Stimulated activated CD4-positive, alpha-beta T cell treated with anti-CD3 and anti-CD28 coated beads, Interleukin-1b, Interleukin-23, amount 100 ng/mL, for 24 hours (primary cell): ENCODE data around the gene MYH16.
"Not testable (repeated sequence)": the region's sequence is repeated elsewhere in the genome, so short reads cannot be mapped to it uniquely, and the experiment has no call there.

Experiments
- DNase-seq, 4 experiments: peaks; one replicate each; pipeline ENCODE4 v3.0.0-alpha.2; 2020; ENCODE audit warnings: low read depth in 4 of 4, low spot score in 1 of 4

The MYH16 gene

GRCh38 chr7:99301496-99301895, 28.9 kb downstream of the MYH16 start:
- DNase-seq, result no peak

- no peak for DNase-seq
Measured at GRCh38 chr7:99305473-99306260, 33.0 kb downstream of the MYH16 start.

DNA sequence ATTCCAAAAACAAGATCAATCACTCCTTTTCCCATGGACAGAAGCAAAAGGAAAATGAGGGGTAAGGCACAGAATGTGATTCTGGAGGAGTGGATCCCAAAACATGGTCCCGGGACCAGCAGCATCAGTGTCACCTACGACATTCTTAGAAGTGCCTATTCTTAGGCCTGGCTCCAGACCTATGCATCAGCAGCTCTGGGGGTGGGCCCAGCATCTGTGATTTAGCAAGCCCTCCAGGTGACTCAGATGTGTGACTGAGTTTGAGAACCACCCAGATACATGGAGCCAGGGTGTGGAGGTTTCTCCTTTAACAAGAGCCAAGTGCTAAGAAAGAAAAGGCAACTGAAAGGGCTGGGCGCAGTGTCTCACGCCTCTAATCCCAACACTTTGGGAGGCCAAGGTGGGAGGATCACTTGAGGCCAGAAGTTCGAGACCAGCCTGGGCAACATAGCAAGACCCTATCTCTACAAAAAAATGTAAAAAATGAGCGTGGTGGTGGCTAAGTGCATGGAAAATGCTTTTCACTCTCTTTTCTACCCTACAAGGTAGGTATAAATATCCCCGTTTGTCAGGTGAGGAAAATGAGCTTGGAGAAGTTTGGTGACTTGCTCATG, 35.9 kb downstream of the MYH16 start:
- no peak for DNase-seq

- DNase-seq, result no peak
Measured at GRCh38 chr7:99309111-99309510, 36.5 kb downstream of the MYH16 start.

- no peak for DNase-seq
Measured at GRCh38 chr7:99310004-99310403, 37.4 kb downstream of the MYH16 start.

GRCh38 chr7:99311702-99312101, 39.1 kb downstream of the MYH16 start:
- DNase-seq, result no peak

GRCh38 chr7:99312316-99313203, 39.9 kb downstream of the MYH16 start:
- DNase-seq, result peak; percentile 51 to 62 (median 58)

- DNase-seq, result no peak
Measured at GRCh38 chr7:99313204-99313573, 40.5 kb downstream of the MYH16 start.

DNA sequence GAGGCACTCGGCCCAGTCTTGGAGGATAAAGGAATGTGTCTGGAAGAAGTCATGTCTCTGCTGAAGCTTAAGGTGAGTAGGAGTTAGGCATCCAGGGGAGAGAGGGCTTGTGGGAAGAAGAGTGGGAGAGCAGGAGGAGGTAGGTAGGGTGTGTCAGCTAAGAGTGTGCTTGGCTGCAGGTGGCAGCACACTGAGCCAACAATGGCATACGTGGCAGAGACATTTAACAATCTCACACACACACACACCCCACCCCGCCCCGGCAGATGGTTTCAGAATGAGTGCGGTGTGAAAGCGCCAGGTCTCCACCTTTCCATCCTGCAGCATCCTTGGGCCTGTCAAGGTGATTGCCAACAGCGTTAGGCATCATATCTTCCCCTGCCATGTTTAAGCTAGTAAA, 41.9 kb downstream of the MYH16 start:
- DNase-seq, result peak in 1 of 4 experiments; percentile 49

DNA sequence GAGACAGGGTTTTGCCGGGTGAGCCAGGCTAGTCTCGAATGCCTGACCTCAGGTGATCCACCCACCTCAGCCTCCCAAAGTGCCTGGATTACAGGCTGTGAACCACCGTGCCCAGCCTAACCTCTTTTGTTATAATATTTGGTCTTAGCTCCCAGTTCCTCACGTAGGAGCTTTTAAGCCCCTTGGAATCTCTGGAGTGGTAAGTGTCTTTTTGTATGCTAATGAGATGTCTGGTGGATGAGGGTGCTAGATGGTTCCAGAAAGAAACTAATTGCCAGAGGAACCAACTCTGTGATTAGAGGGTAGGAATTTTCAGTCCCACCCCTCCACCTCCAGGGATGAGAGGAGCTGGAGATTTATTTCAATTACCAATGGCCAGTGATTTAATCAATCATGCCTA, 47.7 kb downstream of the MYH16 start:
- no peak for DNase-seq

DNA sequence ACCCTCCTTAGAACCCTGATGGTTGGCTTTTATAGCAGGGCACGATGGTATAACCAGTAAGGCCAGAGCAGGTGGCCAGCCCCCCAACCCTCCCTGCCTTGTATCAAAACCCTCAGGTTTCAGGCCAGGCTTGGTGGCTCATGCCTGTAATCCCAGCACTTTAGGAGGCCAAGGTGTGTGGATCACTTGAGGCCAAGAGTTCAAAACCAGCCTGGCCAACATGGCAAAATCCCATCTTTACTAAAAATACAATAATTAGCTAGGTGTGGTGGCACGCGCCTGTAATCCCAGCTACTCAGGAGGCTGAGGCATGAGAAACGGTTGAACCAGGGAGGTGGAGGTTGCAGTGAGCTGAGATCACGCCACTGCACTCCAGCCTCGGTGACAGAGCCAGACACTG, 50.0 kb downstream of the MYH16 start:
- DNase-seq, result not testable (repeated sequence)

GRCh38 chr7:99324559-99324958, 51.9 kb downstream of the MYH16 start:
- DNase-seq, result no peak

DNA sequence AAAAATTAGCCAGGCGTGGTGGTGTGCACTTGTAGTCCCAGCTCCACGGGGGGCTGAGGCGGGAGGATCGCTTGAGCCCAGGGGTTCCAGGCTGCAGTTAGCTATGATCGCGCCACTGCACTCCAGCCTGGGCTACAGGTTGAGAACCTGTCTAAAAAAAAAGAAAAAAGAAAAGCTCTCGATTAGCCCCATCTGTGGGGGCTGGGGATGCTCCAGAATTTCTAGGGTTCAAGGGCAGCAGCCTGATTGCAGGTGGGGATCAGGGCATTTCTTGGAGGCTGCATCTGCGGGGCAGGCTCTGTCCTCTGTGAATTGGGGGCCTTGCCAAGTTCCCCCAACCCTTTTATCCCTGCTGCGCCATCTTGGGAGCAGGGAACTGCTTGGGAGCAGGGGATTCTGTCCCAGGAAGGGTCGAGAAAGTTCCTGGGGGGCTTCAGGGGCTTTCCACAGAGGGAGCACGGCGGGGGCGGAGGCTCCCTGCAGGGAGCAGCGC, 52.4 kb downstream of the MYH16 start:
- DNase-seq, result no peak

GRCh38 chr7:99325592-99326407, 53.2 kb downstream of the MYH16 start, which contains the start of gene ARPC1A:
ARPC1A (plus strand) TSS chr7:99325898; CDS start chr7:99333354, 7,456 bp downstream.
- peak; percentile 72 to 86 (median 84) for DNase-seq

DNA sequence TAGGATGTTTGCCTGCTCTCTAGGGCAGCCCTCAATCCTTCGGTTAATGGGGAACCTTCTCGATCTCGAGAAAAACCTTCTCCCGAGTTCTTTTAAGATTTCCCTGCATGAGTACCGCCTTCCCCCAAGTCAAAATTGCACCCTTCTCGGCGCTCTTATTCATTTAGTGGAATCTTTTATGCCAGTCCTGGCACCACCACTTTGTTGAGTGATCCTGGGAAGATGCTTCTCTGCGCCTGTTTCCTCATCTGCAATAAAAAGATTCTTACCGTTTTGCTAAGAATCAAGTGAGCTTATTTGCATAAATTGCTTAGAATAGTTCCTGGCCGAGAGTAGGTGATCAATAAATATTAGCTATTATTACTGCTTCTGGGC, 53.8 kb downstream of the MYH16 start:
- no peak for DNase-seq

DNA sequence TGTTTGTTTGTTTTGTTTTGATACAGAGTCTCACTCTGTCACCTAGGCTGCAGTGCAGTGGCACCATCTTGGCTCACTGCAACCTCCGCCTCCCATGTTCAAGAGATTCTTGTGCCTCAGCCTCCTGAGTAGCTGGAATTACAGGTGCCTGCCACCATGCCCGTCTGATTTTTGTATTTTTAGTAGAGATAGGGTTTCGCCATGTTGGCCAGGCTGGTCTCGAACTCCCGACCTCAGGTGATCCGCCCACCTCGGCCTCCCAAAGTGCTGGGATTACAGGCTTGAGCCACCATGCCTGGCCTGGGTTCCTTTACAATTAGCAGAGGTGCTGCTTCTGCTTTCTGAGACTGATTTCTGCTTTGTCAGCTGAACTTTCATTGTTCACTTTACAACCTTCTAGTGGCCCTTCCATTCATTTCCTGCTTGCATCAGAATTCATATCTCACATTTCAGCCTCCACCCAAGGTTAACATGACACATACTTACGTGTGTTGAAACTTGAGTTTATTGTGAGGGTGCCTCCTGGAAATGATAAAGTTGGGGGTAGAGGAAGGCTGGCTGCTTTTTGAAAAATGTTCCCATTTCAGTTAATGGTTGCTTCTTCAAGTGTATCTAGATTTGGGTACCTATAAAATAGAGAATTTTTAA, 57.8 kb downstream of the MYH16 start:
- not testable (repeated sequence) for DNase-seq

DNA sequence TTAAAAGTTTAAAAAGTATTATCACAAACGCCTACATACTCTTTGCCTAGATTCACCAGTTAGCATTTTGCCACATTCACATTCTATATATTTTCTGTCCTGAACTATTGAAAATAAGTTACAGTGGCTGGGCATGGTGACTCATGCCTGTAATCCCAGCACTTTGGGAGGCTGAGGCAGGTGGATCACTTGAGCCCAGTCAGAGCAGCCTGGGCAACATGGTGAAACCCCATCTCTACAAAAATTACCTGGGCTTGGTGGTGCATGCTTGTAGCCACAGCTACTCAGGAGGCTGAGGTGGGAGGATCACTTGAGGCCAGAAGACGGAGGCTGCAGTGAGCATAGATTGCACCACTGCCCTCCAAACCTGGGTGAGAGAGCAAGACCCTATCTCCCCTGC, 58.4 kb downstream of the MYH16 start:
- DNase-seq, result no peak

DNA sequence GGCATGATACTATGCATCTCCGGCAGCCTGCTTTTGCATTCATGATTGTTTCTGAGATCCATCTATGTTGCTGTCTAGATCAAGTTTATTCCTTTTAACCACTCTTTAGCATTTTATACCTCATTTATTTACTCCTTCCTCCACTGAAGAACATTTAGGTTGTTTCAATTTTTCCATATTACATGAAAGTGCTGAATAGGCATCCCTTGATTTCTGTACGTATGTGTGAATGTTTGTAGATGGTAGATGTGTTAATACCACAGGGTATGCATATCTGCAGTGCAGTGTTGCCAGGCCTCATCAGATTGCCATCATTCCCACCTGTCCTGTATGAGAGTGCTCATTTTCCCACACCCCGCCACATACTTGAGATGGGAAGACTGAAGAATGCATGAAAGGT, 67.0 kb downstream of the MYH16 start:
- DNase-seq, result no peak

GRCh38 chr7:99340659-99341058, 68.0 kb downstream of the MYH16 start:
- no peak for DNase-seq

- DNase-seq, result no peak
Measured at GRCh38 chr7:99344061-99344647, 71.5 kb downstream of the MYH16 start.
